ENCODE measurements around the gene MAP2K6. TPM values are rescaled to one million over a fixed set of nuclear protein-coding genes. Genes with fewer than 3 reads are reported as not detected.

Gene MAP2K6
- total RNA-seq, 1 experiment from 2014 or later = 12.2 TPM

GRCh38 chr17:69535016-69535570, 120.6 kb downstream of the MAP2K6 start:
- CTCF ChIA-PET = no interaction called here
- TF ChIP-seq EZH2 (IDR thresholded peaks at IDR 0.05; ENCODE audit: low read length, unreplicated experiment) (no peak), EZH2phosphoT487 (IDR thresholded peaks at IDR 0.05; ENCODE audit: borderline replicate concordance, low read length) (no peak)
- Histone ChIP-seq H3F3A (ENCODE audit: low read length, unreplicated experiment) (peaks cover 14% of the 10 kb centered on the region), H3K4me2 (ENCODE audit: low read length) (no peak overlapping the region), H3K36me3 (ENCODE audit: low read depth, low read length) (no peaks in the 10 kb centered on the region), H2AFZ (ENCODE audit: low read length) (no peak overlapping the region), H3K27me3 (ENCODE audit: low read length) (no peaks in the 10 kb centered on the region), H3K27ac (ENCODE audit: low read length) (no peak overlapping the region), H3K9ac (ENCODE audit: low read length) (no peak overlapping the region), H3K79me2 (ENCODE audit: low read length) (no peaks in the 10 kb centered on the region), H4K20me1 (ENCODE audit: low read length) (no peaks in the 10 kb centered on the region), H3K9me3 (ENCODE audit: low read length) (no peaks in the 10 kb centered on the region), H3K4me3 (ENCODE audit: low read length) (no peak overlapping the region), H3K4me1 (ENCODE audit: insufficient read depth, low read length) (peaks cover 20% of the 10 kb centered on the region), H3K9me2 (replicated peaks; ENCODE audit: low read length) (no peaks in the 10 kb centered on the region)
- intact Hi-C loops (cut with micrococcal nuclease) = no loop called here
- ATAC-seq (no peak), DNase-seq (no peak)
- POLR2A ChIA-PET (ENCODE audit: unreplicated experiment) = no interaction called here
- no TSS peak for BruUV-seq (replicated peaks)

- intact Hi-C loops (cut with micrococcal nuclease) = loop anchor here (1.0 kb wide), 1 partner anchor 37 kb away; no protein-coding TSS in a partner anchor
- POLR2A ChIA-PET (ENCODE audit: unreplicated experiment) = no interaction called here
Measured at GRCh38 chr17:69538795-69539194, 124.3 kb downstream of the MAP2K6 start.

GRCh38 chr17:69539274-69539673, 124.8 kb downstream of the MAP2K6 start:
- no peaks in the 10 kb centered on the region for H3K9me2 ChIP-seq (replicated peaks; ENCODE audit: low read length)
- no peaks in the 10 kb centered on the region for H3K36me3 ChIP-seq (ENCODE audit: low read depth, low read length)
- H4K20me1 ChIP-seq (ENCODE audit: low read length) = no peaks in the 10 kb centered on the region
- BruUV-seq (replicated peaks) = no TSS peak
- ChIA-PET POLR2A (ENCODE audit: unreplicated experiment) (interaction anchor here (0.7 to 1.1 kb wide), 2 partner anchors 61 to 249 kb away, joined by 3 to 5 read pairs; no protein-coding TSS in a partner anchor), CTCF (interaction anchor here (0.5 to 2.3 kb wide), 7 partner anchors 13 to 1163 kb away, joined by 3 to 19 read pairs (median 4); no protein-coding TSS in a partner anchor)
- intact Hi-C loops (cut with micrococcal nuclease) = loop anchor here (1.0 kb wide), 1 partner anchor 36 kb away; no protein-coding TSS in a partner anchor
- H3K27me3 ChIP-seq (ENCODE audit: low read length) = no peaks in the 10 kb centered on the region
- H3K9ac ChIP-seq (ENCODE audit: low read length) = peak overlapping the region; percentile 70
- H3K27ac ChIP-seq (ENCODE audit: low read length) = peak overlapping the region; percentile 96
- peaks cover 18% of the 10 kb centered on the region for H3F3A ChIP-seq (ENCODE audit: low read length, unreplicated experiment)
- peak overlapping the region; percentile 43 for H3K4me3 ChIP-seq (ENCODE audit: low read length)
- TF ChIP-seq CTCF (conservative IDR thresholded peaks at IDR 0.05; ENCODE audit: low read depth, low read length) = no peak
- no peak for TF ChIP-seq EZH2 (IDR thresholded peaks at IDR 0.05; ENCODE audit: low read length, unreplicated experiment)
- no peak for ATAC-seq
- no peak for DNase-seq
- peak overlapping the region; percentile 74 for H3K4me2 ChIP-seq (ENCODE audit: low read length)
- no peaks in the 10 kb centered on the region for H3K9me3 ChIP-seq (ENCODE audit: low read length)
- peak overlapping the region; percentile 55 for H2AFZ ChIP-seq (ENCODE audit: low read length)
- H3K4me1 ChIP-seq (ENCODE audit: insufficient read depth, low read length) = peaks cover 27% of the 10 kb centered on the region
- H3K79me2 ChIP-seq (ENCODE audit: low read length) = no peaks in the 10 kb centered on the region

More at GRCh38 chr17:69538795-69539194, 124.3 kb downstream of the MAP2K6 start:
- DNase-seq (no peak), ATAC-seq (no peak)
- peak overlapping the region; percentile 96 for H3K27ac ChIP-seq (ENCODE audit: low read length)
- no peaks in the 10 kb centered on the region for H4K20me1 ChIP-seq (ENCODE audit: low read length)
- H3K36me3 ChIP-seq (ENCODE audit: low read depth, low read length) = no peaks in the 10 kb centered on the region
- BruUV-seq (replicated peaks) = no TSS peak
- H3K27me3 ChIP-seq (ENCODE audit: low read length) = no peaks in the 10 kb centered on the region
- no peaks in the 10 kb centered on the region for H3K9me3 ChIP-seq (ENCODE audit: low read length)
- TF ChIP-seq EZH2phosphoT487 (IDR thresholded peaks at IDR 0.05; ENCODE audit: borderline replicate concordance, low read length) = no peak
- TF ChIP-seq EZH2 (IDR thresholded peaks at IDR 0.05; ENCODE audit: low read length, unreplicated experiment) = no peak
- peak overlapping the region; percentile 70 for H3K9ac ChIP-seq (ENCODE audit: low read length)
- peaks cover 27% of the 10 kb centered on the region for H3K4me1 ChIP-seq (ENCODE audit: insufficient read depth, low read length)
- no peaks in the 10 kb centered on the region for H3K9me2 ChIP-seq (replicated peaks; ENCODE audit: low read length)
- H3K4me3 ChIP-seq (ENCODE audit: low read length) = peak overlapping the region; percentile 43; the same call in 1 of the 2 replicates
- peak overlapping the region; percentile 55; the same call in 1 of the 2 replicates for H2AFZ ChIP-seq (ENCODE audit: low read length)
- H3K79me2 ChIP-seq (ENCODE audit: low read length) = no peaks in the 10 kb centered on the region
- peaks cover 18% of the 10 kb centered on the region for H3F3A ChIP-seq (ENCODE audit: low read length, unreplicated experiment)
- CTCF ChIA-PET = interaction anchor here (2.3 kb wide), 1 partner anchor 12 kb away, joined by 19 read pairs; no protein-coding TSS in a partner anchor
- H3K4me2 ChIP-seq (ENCODE audit: low read length) = peak overlapping the region; percentile 74

Data from PC-3 (cell line).